ENCODE measurements around the gene ANKRD42. TPM values are rescaled to one million over a fixed set of nuclear protein-coding genes. Genes with fewer than 3 reads are reported as not detected.

The ANKRD42 gene
- total and polyA plus RNA-seq, 9 of the 15 experiments (the other 6 are each of a cell fraction or from before 2014, with no cell fraction given) = 2.8 to 9.1 (median 6.1) TPM

DNA sequence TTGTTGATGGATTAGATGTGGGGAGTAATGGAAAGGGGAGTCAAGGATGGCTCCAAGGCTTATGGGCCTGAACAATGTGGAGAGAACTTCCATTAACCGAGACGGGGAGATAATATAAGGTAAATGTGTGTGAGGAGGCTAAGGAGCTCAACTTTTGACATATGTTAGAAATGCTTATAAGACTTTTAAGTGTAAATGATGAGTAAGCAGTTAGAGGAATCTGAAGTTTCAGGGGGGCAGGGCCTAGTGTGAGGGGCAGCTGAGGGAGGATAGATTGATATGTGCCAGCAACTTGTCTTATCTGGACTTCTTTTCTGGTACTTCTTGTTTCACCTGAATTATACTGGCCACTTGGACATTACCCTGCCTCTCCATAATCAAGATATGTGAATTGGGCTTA lies 29.9 kb downstream of the ANKRD42 start (continued):
- TF ChIP-seq, protein P1, sequence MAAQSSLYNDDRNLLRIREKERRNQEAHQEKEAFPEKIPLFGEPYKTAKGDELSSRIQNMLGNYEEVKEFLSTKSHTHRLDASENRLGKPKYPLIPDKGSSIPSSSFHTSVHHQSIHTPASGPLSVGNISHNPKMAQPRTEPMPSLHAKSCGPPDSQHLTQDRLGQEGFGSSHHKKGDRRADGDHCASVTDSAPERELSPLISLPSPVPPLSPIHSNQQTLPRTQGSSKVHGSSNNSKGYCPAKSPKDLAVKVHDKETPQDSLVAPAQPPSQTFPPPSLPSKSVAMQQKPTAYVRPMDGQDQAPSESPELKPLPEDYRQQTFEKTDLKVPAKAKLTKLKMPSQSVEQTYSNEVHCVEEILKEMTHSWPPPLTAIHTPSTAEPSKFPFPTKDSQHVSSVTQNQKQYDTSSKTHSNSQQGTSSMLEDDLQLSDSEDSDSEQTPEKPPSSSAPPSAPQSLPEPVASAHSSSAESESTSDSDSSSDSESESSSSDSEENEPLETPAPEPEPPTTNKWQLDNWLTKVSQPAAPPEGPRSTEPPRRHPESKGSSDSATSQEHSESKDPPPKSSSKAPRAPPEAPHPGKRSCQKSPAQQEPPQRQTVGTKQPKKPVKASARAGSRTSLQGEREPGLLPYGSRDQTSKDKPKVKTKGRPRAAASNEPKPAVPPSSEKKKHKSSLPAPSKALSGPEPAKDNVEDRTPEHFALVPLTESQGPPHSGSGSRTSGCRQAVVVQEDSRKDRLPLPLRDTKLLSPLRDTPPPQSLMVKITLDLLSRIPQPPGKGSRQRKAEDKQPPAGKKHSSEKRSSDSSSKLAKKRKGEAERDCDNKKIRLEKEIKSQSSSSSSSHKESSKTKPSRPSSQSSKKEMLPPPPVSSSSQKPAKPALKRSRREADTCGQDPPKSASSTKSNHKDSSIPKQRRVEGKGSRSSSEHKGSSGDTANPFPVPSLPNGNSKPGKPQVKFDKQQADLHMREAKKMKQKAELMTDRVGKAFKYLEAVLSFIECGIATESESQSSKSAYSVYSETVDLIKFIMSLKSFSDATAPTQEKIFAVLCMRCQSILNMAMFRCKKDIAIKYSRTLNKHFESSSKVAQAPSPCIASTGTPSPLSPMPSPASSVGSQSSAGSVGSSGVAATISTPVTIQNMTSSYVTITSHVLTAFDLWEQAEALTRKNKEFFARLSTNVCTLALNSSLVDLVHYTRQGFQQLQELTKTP (IDR thresholded peaks at IDR 0.05; ENCODE audit: low read depth in 1 of 2, partially characterized antibody in 2 of 2) = no peak
- TF ChIP-seq SMARCE1 (IDR thresholded peaks at IDR 0.05) (no peak), C11orf30 (IDR thresholded peaks at IDR 0.05; ENCODE audit: low read depth) (peak; percentile 86), NFRKB (IDR thresholded peaks at IDR 0.05; ENCODE audit: low read depth) (no peak), ZNF184 (CRISPR knock-in tag; IDR thresholded peaks at IDR 0.05) (no peak), ZNF589 (CRISPR knock-in tag; IDR thresholded peaks at IDR 0.05; ENCODE audit: low read depth) (no peak), ZNF146 (CRISPR knock-in tag; IDR thresholded peaks at IDR 0.05; ENCODE audit: unreplicated experiment) (no peak)

DNA sequence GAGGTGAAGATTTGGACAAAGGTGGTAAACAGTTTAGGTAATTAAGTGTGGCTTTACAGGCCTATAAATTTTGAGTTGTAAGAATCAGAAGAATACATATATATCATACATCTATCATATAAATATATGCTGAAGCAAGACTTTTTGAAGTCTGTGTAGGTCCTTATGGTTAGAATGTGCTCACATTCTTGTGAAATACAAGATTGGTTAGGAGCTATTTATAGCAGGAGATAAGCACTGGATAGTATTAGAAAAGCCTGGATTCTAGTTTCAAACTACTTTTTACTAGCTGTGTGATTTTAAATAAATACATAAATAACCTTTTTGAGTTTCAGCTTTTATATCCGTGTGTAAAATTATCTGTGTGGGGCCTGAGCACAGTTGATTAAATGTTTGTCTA lies 42.3 kb downstream of the ANKRD42 start:
- ATAC-seq (no peak), FAIRE-seq (no peak), DNase-seq (ENCODE audit: extremely low read depth in 1 of 4, low spot score in 3 of 4) (no peak)
- H3K4me1 ChIP-seq (replicated peaks in 1 of 2; ENCODE audit: control insufficient read depth in 2 of 2, insufficient read depth in 2 of 2, low read length in 2 of 2) = no peaks in the 10 kb centered on the region
- no peak overlapping the region for H3K4me2 ChIP-seq (ENCODE audit: insufficient read depth, low read length)
- no peak overlapping the region for H3K4me3 ChIP-seq
- H3K36me3 ChIP-seq (ENCODE audit: control insufficient read depth, insufficient read depth, low read length) = no peaks in the 10 kb centered on the region
- WGBS (ENCODE audit: insufficient coverage, low coverage, missing lambda C conversion rate) = 0% methylated on average over 1 of the region's 1 CpG
- BruUV-seq (replicated peaks) = no TSS peak
- no peak overlapping the region for H3K27ac ChIP-seq (ENCODE audit: extremely low read depth, low read depth, low read length)
- TF ChIP-seq MEF2A (IDR thresholded peaks at IDR 0.05; ENCODE audit: control insufficient read depth, low read depth, low read length) = 0 out of 2 replicates have a peak, but pooled peaks have one; percentile 24
- no peak for TF ChIP-seq PCBP2 (IDR thresholded peaks at IDR 0.05; ENCODE audit: low read depth, low read length, poor library complexity, severe bottlenecking)
- no peaks in the 10 kb centered on the region for H3K27me3 ChIP-seq (ENCODE audit: control insufficient read depth in 2 of 2, insufficient read depth in 2 of 2, low read length in 2 of 2)
- H3K9me3 ChIP-seq (replicated peaks; ENCODE audit: control insufficient read depth, insufficient read depth, low read depth, low read length) = no peaks in the 10 kb centered on the region
- no peaks in the 10 kb centered on the region for H3K79me2 ChIP-seq (ENCODE audit: control insufficient read depth, insufficient read depth, low read length)
- intact Hi-C loops (cut with micrococcal nuclease) (loop anchor here (10.0 kb wide), 1 partner anchor 489 kb away; no protein-coding TSS in a partner anchor), in situ Hi-C loops (cut with MboI) (loop anchor here (25.0 kb wide), 1 partner anchor 324 kb away; the partner anchor contains the start of genes DDIAS and PRCP)
- no peaks in the 10 kb centered on the region for H3K9me1 ChIP-seq (ENCODE audit: control insufficient read depth, insufficient read depth, low read length)
- POLR2A ChIA-PET = interaction anchor here (1.6 kb wide), 1 partner anchor 50 kb away, joined by 4 read pairs; the partner anchor contains the start of gene CCDC90B
- H4K20me1 ChIP-seq (replicated peaks; ENCODE audit: control insufficient read depth, insufficient read depth, low read length) = no peaks in the 10 kb centered on the region
- CTCF ChIA-PET (ENCODE audit: low intra/inter-chr PET ratio) = no interaction called here
- H2AFZ ChIP-seq (ENCODE audit: low read depth, low read length) = no peak overlapping the region
- no peak overlapping the region for H3K9ac ChIP-seq (ENCODE audit: insufficient read depth in 1 of 2, low read depth in 2 of 2, low read length in 2 of 2)
